Mesendoderm (in vitro differentiated cells): ENCODE data around the gene CDH24.
"Not testable (repeated sequence)": the region's sequence is repeated elsewhere in the genome, so short reads cannot be mapped to it uniquely, and the experiment has no call there.

Experiments used
- DNase-seq: peaks from one replicate; pipeline ENCODE4 v3.0.0; 2013
- H2AK5ac ChIP-seq: 2 replicates; pipeline ENCODE4 v1.6.1; 2013; ENCODE audit warnings: low read length, inconsistent platforms
- H2BK120ac ChIP-seq: 2 replicates; pipeline ENCODE4 v1.6.1; 2013; ENCODE audit warnings: low read depth, mild to moderate bottlenecking, low read length, moderate library complexity, mixed read lengths
- H2BK15ac ChIP-seq: replicated peaks from 2 replicates; pipeline ENCODE4 v1.6.1; 2013; ENCODE audit warnings: low read depth, mild to moderate bottlenecking, moderate library complexity
- H2BK5ac ChIP-seq: 2 replicates; pipeline ENCODE4 v1.6.1; 2013; ENCODE audit warnings: low read length, inconsistent platforms
- H3K18ac ChIP-seq: 2 replicates; pipeline ENCODE4 v1.6.1; 2013; ENCODE audit warnings: mild to moderate bottlenecking, low read length, mixed read lengths
- H3K23ac ChIP-seq: one replicate; pipeline ENCODE4 v1.6.1; 2013; ENCODE audit warnings: low read length
- H3K27ac ChIP-seq: 2 replicates; pipeline ENCODE4 v1.5.1; 2013; ENCODE audit warnings: low read depth, mild to moderate bottlenecking, inconsistent platforms, low read length, moderate library complexity
- H3K27me3 ChIP-seq: 2 replicates; pipeline ENCODE4 v1.6.1; 2013; ENCODE audit warnings: low read length, control low read depth, mild to moderate bottlenecking, inconsistent platforms; ENCODE audit not compliant: insufficient read depth, poor library complexity
- H3K36me3 ChIP-seq: 2 replicates; pipeline ENCODE4 v1.6.1; 2013; ENCODE audit warnings: low read length, inconsistent platforms; ENCODE audit not compliant: control insufficient read depth, insufficient read depth
- H3K4ac ChIP-seq: one replicate; pipeline ENCODE4 v1.6.1; 2013; ENCODE audit warnings: low read depth, mild to moderate bottlenecking, low read length, moderate library complexity
- H3K4me1 ChIP-seq: 2 replicates; pipeline ENCODE4 v1.6.1; 2013; ENCODE audit warnings: low read depth, low read length, inconsistent platforms; ENCODE audit not compliant: control insufficient read depth
- H3K4me2 ChIP-seq: 2 replicates; pipeline ENCODE4 v1.6.1; 2013; ENCODE audit warnings: low read length
- H3K4me3 ChIP-seq: 2 replicates; pipeline ENCODE4 v1.5.1; 2013; ENCODE audit warnings: mild to moderate bottlenecking, low read length
- H3K56ac ChIP-seq: one replicate; pipeline ENCODE4 v1.6.1; 2013; ENCODE audit warnings: low read length
- H3K79me1 ChIP-seq: 2 replicates; pipeline ENCODE4 v1.6.1; 2013; ENCODE audit warnings: low read length, inconsistent platforms
- H3K79me2 ChIP-seq: 2 replicates; pipeline ENCODE4 v1.6.1; 2013; ENCODE audit warnings: mild to moderate bottlenecking, low read length; ENCODE audit not compliant: control insufficient read depth, insufficient read depth
- H3K9ac ChIP-seq: 2 replicates; pipeline ENCODE4 v1.6.1; 2013; ENCODE audit warnings: low read length, inconsistent platforms
- H4K5ac ChIP-seq: one replicate; pipeline ENCODE4 v1.6.1; 2013; ENCODE audit warnings: low read length
- H4K8ac ChIP-seq: one replicate; pipeline ENCODE4 v1.6.1; 2013; ENCODE audit warnings: low read depth, mild to moderate bottlenecking, control low read depth, low read length, moderate library complexity
- WGBS: extraction: QIAGEN DNeasy Blood & Tissue Kit; methylation state at CpG from one replicate; pipeline ENCODE4 v1.1.7; 2013; ENCODE audit warnings: low lambda C conversion rate, missing lambda C conversion rate; ENCODE audit not compliant: insufficient coverage; ENCODE audit errors: extremely low coverage; 5-methylcytosine and 5-hydroxymethylcytosine counted together

Gene CDH24

GRCh38 chr14:23017091-23017490 is 40.2 kb downstream of the CDH24 start:
- WGBS, result no CpG with 5 or more reads among the region's 5 CpGs
- Histone ChIP-seq H3K79me1 (no peaks in the 10 kb centered on the region), H2AK5ac (no peak overlapping the region), H3K27ac (no peak overlapping the region), H2BK5ac (no peak overlapping the region), H3K79me2 (no peaks in the 10 kb centered on the region), H2BK15ac (no peak overlapping the region), H3K56ac (no peak overlapping the region), H3K4me2 (no peak overlapping the region), H3K4me1 (peaks cover 9% of the 10 kb centered on the region), H3K4ac (no peak overlapping the region), H4K8ac (no peak overlapping the region), H3K18ac (no peak overlapping the region), H3K23ac (no peak overlapping the region), H3K36me3 (no peaks in the 10 kb centered on the region), H3K4me3 (no peak overlapping the region), H3K27me3 (no peaks in the 10 kb centered on the region), H3K9ac (no peak overlapping the region), H2BK120ac (no peak overlapping the region), H4K5ac (no peak overlapping the region)
- DNase-seq, result no peak

- Histone ChIP-seq H3K4me3 (no peak overlapping the region), H3K27me3 (no peaks in the 10 kb centered on the region), H3K23ac (no peak overlapping the region), H4K8ac (no peak overlapping the region), H3K27ac (no peak overlapping the region), H2BK120ac (no peak overlapping the region), H4K5ac (no peak overlapping the region), H3K4me1 (peaks cover 2% of the 10 kb centered on the region), H2BK5ac (no peak overlapping the region), H3K36me3 (no peaks in the 10 kb centered on the region), H3K56ac (no peak overlapping the region), H3K79me2 (no peaks in the 10 kb centered on the region), H3K79me1 (no peaks in the 10 kb centered on the region), H3K9ac (no peak overlapping the region), H3K4me2 (no peak overlapping the region), H2AK5ac (peak overlapping the region; percentile 82), H3K4ac (no peak overlapping the region), H3K18ac (no peak overlapping the region), H2BK15ac (no peak overlapping the region)
- no CpG with 5 or more reads among the region's 4 CpGs for WGBS
- DNase-seq, result no peak
Observed at GRCh38 chr14:23015618-23016017, 41.7 kb downstream of the CDH24 start.

- H3K9ac ChIP-seq, H3K4ac ChIP-seq, H3K36me3 ChIP-seq, H4K8ac ChIP-seq, H2BK15ac ChIP-seq, H2BK120ac ChIP-seq, H3K4me2 ChIP-seq, H3K27me3 ChIP-seq, H4K5ac ChIP-seq, H2BK5ac ChIP-seq, DNase-seq, H3K56ac ChIP-seq, H3K18ac ChIP-seq, H3K79me2 ChIP-seq, H2AK5ac ChIP-seq, H3K27ac ChIP-seq, H3K23ac ChIP-seq, H3K4me3 ChIP-seq, H3K79me1 ChIP-seq, H3K4me1 ChIP-seq: not testable (repeated sequence)
- whole genome bisulfite sequencing, result no CpG with 5 or more reads among the region's 5 CpGs
Observed at GRCh38 chr14:23013749-23014054, 43.6 kb downstream of the CDH24 start.

- no CpG with 5 or more reads among the region's 6 CpGs for WGBS
- no peak for DNase-seq
- no peaks in the 10 kb centered on the region for H3K79me2 ChIP-seq
- H3K36me3 ChIP-seq, result no peaks in the 10 kb centered on the region
- no peak overlapping the region for H2AK5ac ChIP-seq
- no peak overlapping the region for H2BK5ac ChIP-seq
- no peak overlapping the region for H3K56ac ChIP-seq
- no peak overlapping the region for H3K18ac ChIP-seq
- no peaks in the 10 kb centered on the region for H3K79me1 ChIP-seq
- no peak overlapping the region for H3K4me2 ChIP-seq
- H3K4me3 ChIP-seq, result no peak overlapping the region
- no peak overlapping the region for H2BK15ac ChIP-seq
- no peak overlapping the region for H4K5ac ChIP-seq
- H3K4me1 ChIP-seq, result no peaks in the 10 kb centered on the region
- H3K9ac ChIP-seq, result no peak overlapping the region
- peak overlapping the region; percentile 24 for H3K23ac ChIP-seq
- no peak overlapping the region for H4K8ac ChIP-seq
- H3K27ac ChIP-seq, result no peak overlapping the region
- H3K4ac ChIP-seq, result no peak overlapping the region
- H2BK120ac ChIP-seq, result no peak overlapping the region
- no peaks in the 10 kb centered on the region for H3K27me3 ChIP-seq
Observed at GRCh38 chr14:23013054-23013748, 44.1 kb downstream of the CDH24 start.

GRCh38 chr14:23009939-23010726 is 47.2 kb downstream of the CDH24 start, which contains the start of gene C14orf93:
TSS of gene C14orf93 (minus strand) at chr14:23010143. CDS start at chr14:22999023, 11,120 bp downstream.
- H3K79me1 ChIP-seq, result no peaks in the 10 kb centered on the region
- DNase-seq, result peak; percentile 72
- H3K27ac ChIP-seq, result no peak within 1 kb of the TSS
- H2BK5ac ChIP-seq, result no peak within 1 kb of the TSS
- H3K4ac ChIP-seq, result peak within 1 kb of the TSS; percentile 2
- H3K56ac ChIP-seq, result peak within 1 kb of the TSS; percentile 69
- no peak within 1 kb of the TSS for H2BK15ac ChIP-seq
- no peaks in the 10 kb centered on the region for H3K36me3 ChIP-seq
- no peak within 1 kb of the TSS for H3K4me3 ChIP-seq
- H3K23ac ChIP-seq, result no peak within 1 kb of the TSS
- H3K9ac ChIP-seq, result peak within 1 kb of the TSS; percentile 57
- H3K27me3 ChIP-seq, result no peaks in the 10 kb centered on the region
- H3K4me1 ChIP-seq, result peaks cover 4% of the 10 kb centered on the region
- H3K79me2 ChIP-seq, result no peaks in the 10 kb centered on the region
- H2AK5ac ChIP-seq, result peak within 1 kb of the TSS; percentile 11
- no peak within 1 kb of the TSS for H2BK120ac ChIP-seq
- peak within 1 kb of the TSS; percentile 39 for H3K4me2 ChIP-seq
- no CpG with 5 or more reads among the region's 40 CpGs for WGBS
- H3K18ac ChIP-seq, result peak within 1 kb of the TSS; percentile 2
- H4K5ac ChIP-seq, result no peak within 1 kb of the TSS
- H4K8ac ChIP-seq, result no peak within 1 kb of the TSS
